GM12892 (cell line): ENCODE measurements around the gene ME1.

Experiments
- DNase-seq: peaks from one replicate; pipeline ENCODE4 v3.0.0; 2011; ENCODE audit not compliant: insufficient read length
- FAIRE-seq: peaks from 2 replicates; lab custom pipeline; 2011; peaks lifted over from hg19 to GRCh38; lab: Jason Lieb, UNC
- POLR2A ChIP-seq: IDR thresholded peaks from 2 replicates; pipeline ENCODE4 v1.6.1; 2011; ENCODE audit warnings: low read depth, low read length, control low read depth
- POLR2AphosphoS5 ChIP-seq: IDR thresholded peaks from 2 replicates; pipeline ENCODE4 v1.6.1; 2011; ENCODE audit warnings: low read depth, low read length, control low read depth
- TAF1 ChIP-seq: IDR thresholded peaks from 2 replicates; pipeline ENCODE4 v1.6.1; 2011; ENCODE audit warnings: low read depth, mild to moderate bottlenecking, control low read depth, low read length, borderline replicate concordance

Gene ME1

GRCh38 chr6:83429857-83430610, 817 bp downstream of the ME1 start:
- FAIRE-seq (no peak), DNase-seq (no peak)
- TF ChIP-seq POLR2A (no peak), POLR2AphosphoS5 (no peak), TAF1 (no peak)

- FAIRE-seq = no peak
- TF ChIP-seq POLR2AphosphoS5 (no peak), TAF1 (no peak), POLR2A (no peak)
- no peak for DNase-seq
Observed at GRCh38 chr6:83429269-83429668, 1.6 kb downstream of the ME1 start.

- FAIRE-seq = no peak
Observed at GRCh38 chr6:83424392-83425018, 6.3 kb downstream of the ME1 start.

GRCh38 chr6:83417880-83418663, 12.8 kb downstream of the ME1 start:
- FAIRE-seq = peak; percentile 33
- DNase-seq = no peak
- no peak for TF ChIP-seq TAF1
- TF ChIP-seq POLR2A = no peak
- TF ChIP-seq POLR2AphosphoS5 = no peak

More at GRCh38 chr6:83424392-83425018, 6.3 kb downstream of the ME1 start:
- no peak for TF ChIP-seq POLR2A
- TF ChIP-seq POLR2AphosphoS5 = no peak
- no peak for TF ChIP-seq TAF1
- DNase-seq = no peak

- FAIRE-seq = no peak
- TF ChIP-seq TAF1 (no peak), POLR2A (no peak), POLR2AphosphoS5 (no peak)
- DNase-seq = no peak
Observed at GRCh38 chr6:83413068-83413467, 17.8 kb downstream of the ME1 start.

GRCh38 chr6:83411731-83412130, 19.1 kb downstream of the ME1 start:
- FAIRE-seq = no peak
- no peak for DNase-seq
- no peak for TF ChIP-seq POLR2A
- no peak for TF ChIP-seq TAF1
- TF ChIP-seq POLR2AphosphoS5 = no peak

- TF ChIP-seq POLR2A (no peak), TAF1 (no peak), POLR2AphosphoS5 (no peak)
- DNase-seq = no peak
- no peak for FAIRE-seq
Observed at GRCh38 chr6:83403191-83403590, 27.7 kb downstream of the ME1 start.

GRCh38 chr6:83389606-83390005, 41.2 kb downstream of the ME1 start:
- DNase-seq (no peak), FAIRE-seq (no peak)
- no peak for TF ChIP-seq POLR2A
- TF ChIP-seq TAF1 = no peak
- TF ChIP-seq POLR2AphosphoS5 = no peak

GRCh38 chr6:83385473-83385872, 45.4 kb downstream of the ME1 start:
- FAIRE-seq (no peak), DNase-seq (no peak)
- no peak for TF ChIP-seq POLR2AphosphoS5
- TF ChIP-seq POLR2A = no peak
- TF ChIP-seq TAF1 = no peak

GRCh38 chr6:83384751-83385150, 46.1 kb downstream of the ME1 start:
- DNase-seq (no peak), FAIRE-seq (no peak)
- TF ChIP-seq POLR2A (no peak), TAF1 (no peak), POLR2AphosphoS5 (no peak)

GRCh38 chr6:83381949-83382348, 48.9 kb downstream of the ME1 start:
- FAIRE-seq (no peak), DNase-seq (no peak)
- TF ChIP-seq POLR2A (no peak), TAF1 (no peak), POLR2AphosphoS5 (no peak)

GRCh38 chr6:83378621-83379388, 52.0 kb downstream of the ME1 start:
- no peak for FAIRE-seq
- no peak for DNase-seq
- no peak for TF ChIP-seq POLR2AphosphoS5
- no peak for TF ChIP-seq POLR2A
- no peak for TF ChIP-seq TAF1
